Hematopoietic multipotent progenitor cell treated with erythropoietin and hydrocortisone succinate and interleukin-3 and kit ligand, for 4 days (in vitro differentiated cells): ENCODE measurements around the gene WSB2.
"Not testable (repeated sequence)": the region's sequence is repeated elsewhere in the genome, so short reads cannot be mapped to it uniquely, and the experiment has no call there.

Experiments used
- DNase-seq: peaks from one replicate; pipeline ENCODE4 v3.0.0-alpha.2; 2015

Gene WSB2

DNA sequence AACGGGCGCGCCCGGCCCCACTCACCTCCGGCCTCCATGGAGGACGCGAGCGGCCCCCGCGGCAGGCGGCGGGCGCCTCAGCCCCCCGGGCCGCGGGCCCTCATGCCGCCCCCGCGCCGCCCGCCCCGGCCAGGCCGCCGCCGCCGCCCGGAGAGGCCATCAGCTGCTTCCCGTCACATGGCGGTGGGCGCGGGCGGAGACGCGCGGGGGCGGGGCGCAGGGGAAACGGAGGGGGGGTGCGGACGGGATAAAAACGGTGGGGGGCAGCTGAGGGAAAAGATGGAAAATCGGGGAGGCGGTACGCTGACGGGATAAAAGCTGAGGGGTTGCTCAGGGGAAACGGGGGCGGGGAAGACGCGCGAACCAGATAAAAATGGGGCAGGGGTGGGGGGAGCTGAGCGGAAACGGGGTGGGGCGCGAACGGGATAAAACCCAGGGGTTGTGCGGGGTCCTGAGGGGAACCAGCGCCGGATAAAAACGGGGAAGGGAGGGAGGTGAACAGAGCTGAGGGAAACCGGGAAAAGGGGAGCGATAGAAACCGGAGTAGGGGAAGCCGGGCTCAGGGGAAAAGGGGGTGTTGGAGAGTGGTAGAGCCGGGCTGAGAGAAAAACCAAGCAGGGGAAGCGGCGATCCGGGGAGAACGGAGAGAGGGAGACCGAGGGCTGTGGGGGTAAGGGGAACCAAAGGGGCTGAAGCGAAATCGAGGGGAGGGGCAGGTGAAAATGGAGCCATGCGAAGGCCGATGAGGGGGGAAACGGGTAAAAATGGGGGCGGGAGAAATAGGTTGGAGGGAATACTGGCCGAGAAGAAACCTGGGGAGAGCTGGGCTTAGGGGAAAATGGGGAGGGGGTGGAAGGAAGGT is at the start of gene WSB2:
Gene WSB2, minus strand, starts transcription at position 169 of the 862 bp plus-strand sequence. Its CDS starts 131 bp downstream, at position 38.
- peak; percentile 79 for DNase-seq

DNA sequence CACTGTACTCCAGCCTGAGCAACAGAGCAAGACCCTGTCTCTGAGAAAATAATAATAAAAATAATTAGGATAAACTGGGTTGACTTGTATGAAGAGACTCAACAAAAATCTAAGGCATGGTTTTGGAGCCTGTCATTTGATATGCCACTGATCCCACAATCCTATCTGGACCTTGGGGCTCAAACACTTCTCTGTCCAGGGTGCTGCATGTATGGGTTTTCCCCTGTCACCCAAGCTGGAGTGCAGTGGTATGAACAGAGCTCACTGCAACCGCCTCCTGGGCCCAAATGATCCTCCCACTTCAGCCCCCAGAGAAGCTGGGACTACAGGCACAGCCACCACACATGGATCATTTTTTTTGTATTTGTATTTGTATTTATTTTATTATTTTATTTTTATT is 48.1 kb upstream of the WSB2 start:
- DNase-seq, result no peak

DNA sequence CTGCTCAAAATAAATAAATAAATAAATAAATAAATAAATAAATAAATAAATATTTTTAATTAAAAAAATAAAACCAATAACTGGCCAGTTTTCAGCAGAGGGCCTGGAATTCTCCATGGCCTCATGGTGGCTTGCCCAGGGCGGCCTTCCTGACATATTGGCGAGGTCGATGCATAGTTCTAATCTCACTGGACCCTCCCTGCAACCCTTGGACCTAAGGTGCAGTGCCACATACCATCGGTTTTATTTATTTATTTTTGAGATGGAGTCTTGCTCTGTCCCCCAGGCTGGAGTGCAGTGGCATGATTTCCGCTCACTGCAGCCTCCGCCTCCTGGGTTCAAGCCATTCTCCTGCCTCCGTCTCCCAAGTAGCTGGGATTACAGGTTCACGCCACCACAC is 46.7 kb upstream of the WSB2 start:
- DNase-seq, result no peak

DNA sequence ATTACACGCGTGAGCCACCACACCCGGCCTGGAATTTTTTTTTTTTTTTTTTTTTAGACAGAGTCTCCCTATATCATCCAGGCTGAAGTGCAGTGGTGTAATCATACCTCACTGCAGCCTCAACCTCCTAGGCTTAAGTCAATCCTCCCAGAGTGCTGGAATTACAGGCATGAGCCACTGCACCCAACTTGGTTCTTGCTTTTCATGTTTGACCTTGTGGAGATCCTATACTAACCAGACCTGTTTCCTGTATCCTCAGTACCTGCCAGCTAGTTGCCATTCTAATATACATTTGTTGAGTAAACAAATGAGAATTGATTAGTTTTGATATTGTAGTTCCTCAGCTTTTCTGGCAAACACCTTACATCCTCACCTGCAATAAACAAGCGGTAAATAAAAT is 46.0 kb upstream of the WSB2 start:
- DNase-seq, result no peak

DNA sequence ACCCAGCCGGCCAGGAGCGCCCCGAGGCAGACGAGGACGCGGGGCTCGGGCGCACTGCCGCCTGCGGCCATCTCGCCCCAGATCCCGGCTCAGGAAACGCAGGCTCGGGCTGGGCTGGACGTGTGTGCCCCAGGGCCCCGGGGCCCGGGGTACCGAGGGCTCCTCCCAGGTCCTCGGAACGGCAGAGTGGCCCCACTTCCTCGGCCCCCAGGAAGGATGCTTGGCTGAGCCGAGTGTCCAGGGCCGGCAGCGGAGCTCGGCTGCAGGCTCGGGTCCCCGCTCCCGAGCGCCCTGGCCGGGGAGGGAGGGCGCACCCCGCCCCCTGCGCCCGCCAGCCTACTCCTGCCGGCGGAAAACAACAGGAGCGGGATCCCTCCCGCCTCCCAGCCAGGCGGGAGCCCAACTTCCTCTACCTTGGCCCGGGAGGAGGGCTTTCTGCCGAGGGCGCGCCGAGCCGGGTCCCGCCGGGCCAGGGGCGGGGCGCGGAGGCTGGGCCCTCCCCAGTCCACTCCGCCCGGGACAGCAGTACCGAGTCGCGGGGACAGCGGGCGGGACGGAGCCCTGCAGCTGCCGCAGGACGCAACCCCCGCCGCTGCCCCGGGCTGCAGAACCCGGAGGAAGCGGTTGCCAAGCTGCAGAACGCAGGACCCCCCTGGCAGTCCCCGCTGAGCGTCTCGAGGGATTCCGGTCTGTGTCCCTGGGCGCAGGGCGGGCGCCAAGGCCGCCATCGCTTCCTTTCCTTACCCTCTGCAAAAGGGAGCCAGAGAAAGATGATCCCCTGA is 42.8 kb upstream of the WSB2 start, which contains the start of gene VSIG10:
Gene VSIG10, minus strand, starts transcription at position 411 of the 782 bp plus-strand sequence. Its CDS starts 340 bp downstream, at position 71.
- peak; percentile 62 for DNase-seq

DNA sequence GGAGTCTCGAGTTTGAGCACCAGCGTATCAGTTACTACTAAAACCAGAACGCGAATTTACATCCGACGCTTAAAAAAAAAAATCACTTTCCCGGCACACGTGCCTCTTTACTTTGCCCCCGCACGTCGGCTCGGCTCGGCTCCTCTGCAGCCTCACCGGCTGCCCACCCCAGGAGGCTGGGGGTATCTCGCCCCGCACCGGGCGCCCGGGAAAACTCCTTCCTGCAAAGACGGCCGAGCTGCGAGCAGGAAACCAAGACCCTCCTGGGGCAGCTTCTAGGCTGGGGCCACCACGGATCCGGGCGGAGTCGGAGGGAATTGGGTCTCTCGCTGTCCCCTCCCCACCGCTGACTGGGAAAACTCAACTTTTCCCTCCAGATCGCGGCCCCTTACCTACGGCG is 42.2 kb upstream of the WSB2 start:
- peak; percentile 45 for DNase-seq

DNA sequence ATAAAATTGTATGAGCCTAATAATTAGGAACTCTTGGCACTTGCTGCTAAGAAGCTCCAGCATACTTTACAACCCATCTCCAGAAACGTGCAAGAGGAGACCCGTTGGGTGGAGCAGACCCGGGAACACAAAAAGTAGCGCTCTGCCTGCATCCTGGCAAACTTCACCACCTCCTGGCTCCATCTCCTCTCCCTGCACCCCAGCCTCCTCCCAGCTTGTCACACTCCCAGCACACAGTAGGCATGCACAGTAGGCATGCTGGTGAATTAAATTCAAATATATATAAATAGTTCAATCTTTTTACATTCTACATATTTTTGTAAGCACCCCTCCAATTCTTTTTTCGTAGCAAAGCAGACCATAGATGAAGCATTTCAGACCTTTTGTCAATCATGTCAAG is 41.6 kb upstream of the WSB2 start:
- no peak for DNase-seq

DNA sequence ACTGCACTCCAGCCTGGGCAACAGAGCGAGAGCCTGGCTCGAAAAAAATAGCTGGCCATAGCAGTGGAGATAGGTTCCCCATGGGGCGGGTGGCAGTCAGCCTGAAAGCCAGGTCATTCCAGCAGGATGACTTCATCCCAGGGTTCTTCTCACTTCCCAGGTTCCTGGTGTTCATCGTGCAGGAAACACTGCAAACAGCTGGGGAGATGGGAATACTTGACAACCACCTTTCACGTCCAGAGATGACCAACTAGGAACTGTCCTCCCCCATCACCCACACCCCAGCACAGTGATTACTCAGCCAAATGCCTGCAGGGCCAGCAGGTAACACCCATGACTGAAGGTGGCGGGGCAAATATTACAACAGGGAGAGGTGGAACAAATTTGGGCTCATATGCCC is 41.1 kb upstream of the WSB2 start:
- DNase-seq, result no peak

DNA sequence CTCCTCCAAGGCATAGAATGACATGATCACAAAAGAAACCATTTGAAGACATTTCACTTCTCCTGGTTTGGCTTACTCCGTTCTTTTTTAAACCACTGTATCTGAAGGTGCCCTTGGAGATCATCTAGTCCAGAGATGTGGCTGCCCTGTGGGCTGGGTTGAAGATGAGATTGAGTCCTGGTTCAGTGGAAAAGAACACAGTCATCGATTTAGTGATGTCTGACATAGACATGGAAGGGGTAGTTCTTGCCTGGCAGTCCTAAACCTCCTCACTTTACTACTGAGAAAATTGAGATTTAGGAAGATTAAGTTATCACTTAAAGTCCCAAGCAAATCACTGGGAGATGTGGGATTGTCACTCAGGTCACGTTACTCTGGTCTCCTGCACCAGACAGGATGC is 40.1 kb upstream of the WSB2 start:
- DNase-seq, result no peak

DNA sequence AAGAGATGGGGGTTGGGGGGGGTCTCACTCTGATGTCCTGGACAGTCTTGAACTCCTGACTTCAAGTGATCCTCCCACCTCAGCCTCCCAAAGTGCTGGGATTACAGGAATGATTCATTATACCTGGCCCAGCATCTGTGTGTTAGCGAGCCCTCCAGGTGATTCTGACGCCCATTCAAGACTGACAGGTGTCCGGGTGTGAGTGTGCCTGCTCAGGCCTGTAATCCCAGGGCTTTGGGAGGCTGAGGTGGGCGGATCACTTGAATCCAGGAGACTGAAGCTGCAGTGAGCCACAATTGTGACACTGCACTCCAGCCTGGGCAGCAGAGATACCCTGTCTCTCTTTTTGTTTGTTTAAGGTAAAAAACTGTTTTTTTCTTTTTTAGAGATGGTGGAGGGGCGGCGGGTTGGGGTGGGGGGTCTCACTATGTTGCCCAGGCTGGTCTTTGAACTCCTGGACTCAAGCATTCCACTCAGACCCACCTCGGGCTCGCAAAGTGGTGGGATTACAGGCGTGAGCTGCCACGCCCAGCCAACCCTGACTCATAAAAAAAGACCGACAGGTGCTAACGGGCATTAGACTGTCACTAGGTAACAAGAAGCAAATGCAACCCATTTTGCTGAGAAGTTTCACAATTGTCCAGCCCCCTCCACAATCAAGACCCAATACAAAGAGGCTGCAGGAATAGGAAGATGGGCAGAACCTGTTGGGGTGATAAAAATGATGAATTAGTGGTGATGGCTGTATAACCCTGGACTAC is 38.1 kb upstream of the WSB2 start:
- no peak for DNase-seq

DNA sequence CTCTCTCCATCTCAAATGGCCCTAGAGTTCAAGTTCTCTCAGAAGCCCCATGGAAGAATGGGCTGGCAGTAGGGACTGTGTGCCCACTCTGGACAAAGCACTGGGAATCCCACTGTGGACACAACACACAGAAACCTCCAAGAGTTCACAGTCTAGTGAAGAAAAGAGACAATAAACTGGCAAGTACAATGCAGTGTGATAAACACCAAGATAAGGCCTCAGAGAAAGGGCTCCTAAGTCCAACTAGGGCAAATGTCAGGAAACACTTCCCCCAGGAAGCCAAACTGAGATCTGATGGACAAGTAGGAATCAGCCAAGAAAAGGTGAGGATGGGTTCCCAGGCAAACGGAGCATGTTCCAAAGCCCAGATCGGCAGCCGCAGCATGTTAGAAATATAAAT is 37.4 kb upstream of the WSB2 start:
- DNase-seq, result no peak

DNA sequence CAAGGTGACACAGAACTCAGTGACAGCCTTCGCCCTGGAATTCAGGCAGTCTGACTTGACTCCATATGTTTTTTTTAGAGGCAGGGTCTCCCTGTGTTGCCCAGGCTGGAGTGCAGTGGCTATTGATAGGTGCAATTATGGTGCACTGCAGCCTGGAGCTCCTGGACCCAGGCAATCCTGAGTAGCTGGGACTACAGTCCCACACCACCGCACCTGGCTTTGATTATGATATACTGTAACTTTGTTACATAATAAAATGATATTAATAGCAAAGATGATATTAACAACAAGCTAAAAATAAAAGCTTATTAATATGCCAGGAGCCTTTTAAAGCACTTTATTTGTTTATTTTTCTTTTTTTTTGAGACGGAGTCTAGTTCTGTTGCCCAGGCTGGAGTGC is 33.1 kb upstream of the WSB2 start:
- no peak for DNase-seq

DNA sequence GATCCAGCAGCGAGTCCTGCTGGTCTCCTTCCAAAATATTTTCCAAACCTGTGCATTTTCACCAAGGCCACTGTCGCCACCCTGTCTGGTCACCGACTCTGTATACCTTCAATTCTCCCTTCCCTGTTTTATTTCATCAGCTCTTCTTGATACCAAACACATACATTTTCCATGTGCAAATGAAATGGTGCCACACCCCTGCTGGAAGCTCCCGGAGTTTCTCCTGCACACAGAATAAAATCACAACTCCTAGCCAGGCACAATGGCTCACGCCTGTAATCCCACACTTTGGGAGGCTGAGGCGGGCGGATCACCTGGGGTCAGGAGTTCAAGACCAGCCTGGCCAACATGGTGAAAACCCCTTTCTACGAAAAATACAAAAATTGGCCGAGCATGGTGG is 28.8 kb upstream of the WSB2 start:
- DNase-seq, result no peak

DNA sequence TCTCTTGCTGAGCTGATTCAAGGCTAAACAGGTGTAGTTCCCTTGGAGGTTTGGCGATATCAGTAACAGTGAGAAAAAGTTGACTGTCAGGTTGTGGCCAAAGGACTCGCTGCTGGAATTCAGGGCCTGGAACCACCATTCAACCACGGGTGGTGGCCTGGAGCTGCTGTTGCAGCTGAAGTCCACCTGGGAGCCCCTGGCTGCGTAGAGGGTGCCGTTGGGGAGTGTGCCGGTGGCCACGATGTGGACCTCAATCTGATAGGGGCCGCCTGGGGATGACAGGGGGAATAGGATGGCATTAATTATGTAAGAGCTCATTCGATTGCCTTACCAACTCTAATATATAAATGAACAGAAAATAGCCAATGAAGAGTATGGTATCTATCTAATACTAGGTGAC is 21.2 kb upstream of the WSB2 start:
- no peak for DNase-seq

DNA sequence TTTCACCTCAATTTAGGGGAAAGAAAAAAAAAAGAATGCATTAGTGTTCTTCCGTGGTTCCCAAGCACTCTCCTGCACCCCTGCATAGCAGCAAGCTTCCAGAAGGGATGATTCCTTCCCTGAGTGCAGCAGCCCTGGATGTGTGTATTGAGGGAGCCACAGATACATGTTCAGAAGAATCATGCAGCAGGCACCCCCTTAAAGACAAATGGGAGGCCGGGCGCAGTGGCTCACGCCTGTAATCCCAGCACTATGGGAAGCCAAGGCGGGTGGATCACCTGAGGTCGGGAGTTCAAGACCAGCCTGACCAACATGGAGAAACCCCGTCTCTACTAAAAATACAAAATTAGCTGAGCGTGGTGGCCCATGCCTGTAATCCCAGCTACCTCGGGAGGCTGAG is 20.5 kb upstream of the WSB2 start:
- DNase-seq, result not testable (repeated sequence)

DNA sequence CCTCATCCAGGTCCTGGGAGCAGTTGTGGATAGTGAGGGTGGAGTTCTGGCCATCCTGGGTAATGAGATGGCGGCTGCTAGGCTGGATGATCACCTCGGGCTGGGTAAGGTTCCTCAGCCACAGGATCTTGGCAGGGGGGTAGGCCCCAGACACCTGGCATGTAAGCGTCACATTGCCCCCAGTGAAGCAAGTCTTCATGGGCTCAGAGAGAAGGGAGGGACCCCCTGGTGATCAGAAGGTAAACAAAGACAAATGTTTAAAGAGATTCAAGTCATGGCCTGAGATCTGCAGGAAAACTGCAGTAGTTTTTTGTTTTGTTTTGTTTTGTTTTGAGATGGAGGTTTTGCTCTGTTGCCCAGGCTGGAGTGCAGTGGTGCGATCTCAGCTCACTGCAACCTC is 12.8 kb upstream of the WSB2 start:
- DNase-seq, result no peak

DNA sequence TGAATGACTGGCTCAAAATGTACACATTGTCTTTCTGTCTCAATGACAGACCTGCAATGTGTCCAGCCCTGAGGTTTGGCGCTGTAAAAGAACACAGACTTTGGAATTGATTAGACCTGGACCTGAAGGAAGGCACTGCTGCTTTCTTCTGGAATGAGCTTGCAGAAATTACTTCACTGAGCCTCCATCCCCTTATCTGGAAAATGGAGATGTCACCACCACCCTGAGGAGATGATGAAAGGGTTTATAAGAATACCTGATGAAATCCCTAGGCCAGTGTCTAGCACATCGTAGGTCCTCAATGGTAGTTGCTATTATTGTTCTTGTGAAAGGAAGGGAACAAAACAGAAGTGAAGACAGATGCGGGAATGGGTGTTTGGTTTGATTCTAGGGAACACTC is 9.7 kb upstream of the WSB2 start:
- DNase-seq, result no peak

DNA sequence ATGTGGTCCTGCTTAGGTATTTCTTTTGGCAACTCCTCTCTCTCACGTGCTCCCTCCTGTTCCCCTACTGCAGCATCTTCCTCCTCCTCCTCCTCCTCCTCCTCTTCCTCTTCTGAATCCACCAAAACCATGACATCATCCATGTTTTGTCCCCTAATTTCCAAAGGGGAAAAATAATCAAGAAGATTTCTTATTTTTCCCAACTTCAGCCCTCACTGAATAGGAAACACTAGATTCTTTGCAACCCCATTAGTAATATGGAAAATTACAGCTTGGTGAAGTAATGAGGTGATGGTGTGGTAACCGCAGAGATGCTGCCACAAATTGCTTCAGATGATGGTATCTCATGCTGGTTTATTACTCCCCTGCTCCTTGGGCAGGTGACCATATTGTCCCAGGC is 7.5 kb upstream of the WSB2 start:
- no peak for DNase-seq

DNA sequence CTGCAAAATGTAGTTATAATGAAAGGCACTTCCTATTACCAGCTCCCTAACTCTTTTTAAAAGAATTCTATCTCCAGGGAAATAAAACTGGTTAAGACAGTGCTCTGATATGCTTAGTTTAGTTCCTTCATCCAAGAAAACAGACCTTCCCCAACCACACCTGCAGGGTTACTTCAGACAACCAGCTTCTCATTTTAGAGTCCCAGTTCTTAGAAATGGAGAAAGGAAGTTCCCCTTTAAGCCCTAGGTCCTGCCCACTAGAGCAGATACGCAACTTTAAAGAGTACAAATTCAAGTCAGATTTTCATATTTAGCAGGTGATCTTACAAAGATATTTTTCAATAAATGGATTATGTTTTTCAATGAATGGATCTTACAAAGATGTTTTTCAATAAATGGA is 4.4 kb upstream of the WSB2 start:
- DNase-seq, result peak; percentile 54

DNA sequence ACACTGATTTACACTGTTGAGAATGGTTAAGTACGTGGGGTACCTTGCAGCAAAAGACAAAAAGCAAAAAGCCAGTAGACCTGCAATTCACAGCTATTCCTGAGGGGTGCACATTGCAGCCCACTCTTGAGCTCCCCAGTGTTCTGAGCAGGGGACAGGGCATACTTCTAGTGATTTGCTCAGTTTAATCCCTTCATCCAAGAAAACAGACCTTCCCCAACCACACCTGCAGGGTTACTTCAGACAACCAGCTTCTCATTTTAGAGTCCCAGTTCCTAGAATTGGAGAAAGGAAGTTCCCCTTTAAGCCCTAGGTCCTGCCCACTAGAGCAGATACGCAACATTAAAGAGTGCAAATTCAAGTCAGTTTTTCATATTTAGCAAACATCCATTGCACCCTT is 3.6 kb upstream of the WSB2 start:
- peak; percentile 70 for DNase-seq

DNA sequence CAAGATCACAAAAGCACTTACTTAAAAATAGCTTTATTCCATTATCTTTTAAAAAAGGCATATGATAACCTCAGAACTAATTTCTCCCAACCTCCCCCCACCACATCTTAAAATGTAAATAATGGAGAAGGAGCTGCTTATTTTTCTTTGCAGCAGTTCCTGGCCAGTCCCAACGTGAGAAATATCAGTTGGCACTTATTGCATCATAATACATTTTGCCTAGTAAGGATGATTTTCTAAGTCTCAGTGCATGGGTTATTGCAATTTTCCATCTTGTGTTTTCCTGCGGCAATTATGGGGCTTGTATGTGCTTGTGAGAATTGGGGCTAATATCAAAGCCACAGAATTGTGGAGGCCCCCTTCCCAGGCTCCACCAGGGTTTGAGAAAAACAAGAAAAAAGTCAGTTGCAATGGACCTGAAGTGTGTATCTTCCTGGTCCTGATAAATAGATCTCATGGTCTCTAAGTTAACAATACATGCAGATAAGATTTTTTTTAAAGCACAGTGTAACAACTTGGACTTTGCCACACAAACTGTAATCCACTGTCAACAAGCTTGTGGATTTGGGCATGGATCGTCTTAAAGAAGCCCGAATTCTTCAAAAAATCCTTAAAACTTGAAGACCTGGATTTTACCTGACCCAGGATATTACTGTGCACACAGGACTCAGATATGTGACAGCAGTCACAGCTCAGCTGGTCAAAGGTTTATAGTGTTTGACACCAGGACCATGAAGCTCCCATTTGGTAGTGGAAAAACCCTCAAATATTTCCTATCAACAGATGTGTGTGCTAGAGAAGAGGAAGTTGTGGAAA is 2.8 kb upstream of the WSB2 start:
- DNase-seq, result peak; percentile 38
